GM21717 (cell line): ENCODE measurements around the gene MUC6.

Experiments
- ATAC-seq: cut with Tn5 transposase; IDR thresholded peaks from one replicate; pipeline ENCODE4 v1.9.1; 2021; ENCODE audit warnings: mild to moderate bottlenecking, moderate library complexity; ENCODE audit not compliant: unreplicated experiment

The MUC6 gene

DNA sequence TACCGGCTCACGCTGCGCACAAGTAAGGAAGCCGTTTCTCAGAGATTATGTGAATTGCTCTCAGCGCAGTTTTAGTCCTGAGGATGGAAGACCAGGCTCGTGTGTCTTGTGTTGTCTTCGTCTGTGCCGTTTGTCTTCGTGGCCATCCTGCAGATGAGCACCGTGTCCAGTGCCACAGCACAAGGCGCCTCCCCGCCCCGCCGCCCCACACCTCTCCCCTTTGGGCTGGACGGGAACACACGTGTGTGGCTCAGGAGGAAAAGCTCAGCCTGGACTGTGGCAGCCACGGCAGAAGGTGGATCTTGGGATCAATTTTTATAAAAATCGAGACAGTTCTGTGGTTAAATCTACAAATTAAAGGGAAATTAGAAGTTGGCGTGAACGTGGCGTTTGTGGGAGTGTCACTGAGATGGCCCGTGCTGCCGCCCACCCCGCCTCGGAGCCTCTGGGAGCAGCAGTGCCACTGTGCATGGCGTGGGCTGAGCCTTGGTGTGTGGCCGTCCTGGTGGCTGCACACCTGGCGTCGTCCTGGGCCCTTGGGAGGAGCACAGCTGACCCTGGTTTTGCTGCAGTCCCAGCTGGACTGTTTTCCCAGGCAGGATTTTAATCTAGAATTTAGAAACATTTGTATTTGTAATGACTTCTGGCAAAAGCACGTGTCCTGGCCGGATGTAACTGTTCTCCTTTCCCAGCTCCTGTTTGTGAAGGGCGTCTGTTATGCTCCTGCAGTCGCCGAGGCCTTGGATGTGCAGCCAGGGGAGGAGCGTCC, 25.8 kb downstream of the MUC6 start:
- no peak for ATAC-seq

DNA sequence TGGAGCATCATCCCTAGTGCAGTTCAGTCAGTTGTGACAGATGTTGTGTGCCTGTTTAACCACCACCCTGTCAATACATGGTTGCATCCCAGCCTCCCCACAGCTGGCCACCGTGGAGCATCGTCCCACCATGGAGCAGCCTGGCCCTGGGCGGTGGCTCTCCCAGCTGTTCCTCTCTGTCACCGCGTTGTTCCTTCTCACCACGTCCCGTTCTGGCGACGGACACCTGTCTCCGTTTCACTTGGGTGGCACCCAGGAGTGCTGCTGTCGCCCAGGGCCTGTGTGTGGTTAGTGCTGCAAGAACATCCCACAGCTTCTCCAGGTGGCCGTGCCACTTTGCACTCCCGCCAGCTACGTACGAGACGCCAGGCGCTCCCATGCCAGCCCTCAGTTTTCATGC, 26.5 kb downstream of the MUC6 start:
- no peak for ATAC-seq

DNA sequence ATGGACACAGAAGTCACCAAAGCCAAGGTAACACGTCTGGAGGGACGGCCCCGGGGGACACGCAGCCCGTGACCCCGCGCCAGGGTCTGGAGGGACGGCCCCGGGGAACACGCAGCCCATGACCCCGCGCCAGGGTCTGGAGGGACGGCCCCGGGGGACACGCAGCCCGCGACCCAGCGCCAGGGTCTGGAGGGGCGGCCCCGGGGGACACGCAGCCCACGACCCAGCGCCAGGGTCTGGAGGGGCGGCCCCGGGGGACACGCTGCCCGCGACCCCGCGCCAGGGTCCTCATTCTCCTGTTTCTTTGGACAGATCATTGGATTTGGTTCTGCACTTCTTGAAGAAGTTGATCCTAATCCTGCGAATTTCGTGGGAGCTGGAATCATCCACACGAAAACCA, 27.1 kb downstream of the MUC6 start:
- ATAC-seq, result no peak

DNA sequence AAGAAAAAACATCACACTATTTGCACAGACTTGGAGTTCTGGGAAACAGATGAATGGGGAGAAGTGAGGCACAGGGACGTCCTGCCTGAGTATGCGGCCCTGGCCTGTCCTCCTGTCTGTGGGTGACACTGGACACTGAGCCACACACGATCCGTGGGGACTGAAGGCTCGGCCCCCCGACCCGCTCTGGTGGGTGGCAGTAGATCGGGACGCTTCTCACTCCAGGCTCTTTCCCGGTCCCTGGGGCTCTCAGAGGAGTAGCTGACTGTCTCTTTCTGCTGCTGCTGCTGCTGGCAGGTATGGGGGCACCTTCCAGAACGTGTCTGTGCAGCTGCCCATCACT, 27.7 kb downstream of the MUC6 start:
- ATAC-seq, result no peak

DNA sequence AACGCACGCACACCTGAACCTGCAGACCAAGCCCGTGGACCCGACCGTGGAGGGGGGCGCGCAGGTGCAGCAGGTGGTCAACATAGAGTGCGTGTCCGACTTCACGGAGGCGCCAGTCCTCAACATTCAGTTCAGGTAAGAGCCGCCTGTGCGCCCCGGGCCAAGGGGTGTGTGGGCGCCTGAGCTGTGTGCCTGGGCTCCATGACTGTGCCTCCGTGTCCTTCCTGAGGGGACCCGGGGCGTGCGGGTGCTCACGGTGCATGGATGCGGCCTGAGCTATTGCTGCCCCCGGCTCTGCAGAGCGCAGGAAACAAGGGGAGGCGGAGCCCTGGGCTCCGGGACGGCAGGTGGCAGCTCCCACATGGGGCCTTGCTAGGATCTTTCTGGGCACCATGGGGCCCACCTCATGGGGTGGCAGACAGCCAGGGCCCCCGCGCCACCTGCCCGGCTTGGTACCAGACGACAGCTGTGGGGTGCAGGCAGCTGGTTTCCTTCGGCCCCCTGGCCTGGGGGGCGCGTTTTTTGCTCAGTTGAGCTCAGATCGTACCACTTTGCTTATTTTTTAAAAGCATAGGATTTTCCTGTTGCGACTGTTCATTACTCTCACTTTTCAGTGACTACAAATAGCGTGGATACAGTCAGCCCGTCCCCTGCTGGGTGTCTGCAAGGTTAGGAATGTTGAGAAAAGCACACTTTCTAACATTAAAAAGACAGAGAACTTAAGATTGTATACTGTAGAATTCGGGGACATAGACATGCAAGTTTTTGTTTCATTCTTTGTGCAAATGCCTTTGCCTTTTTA, 28.3 kb downstream of the MUC6 start:
- ATAC-seq, result no peak

DNA sequence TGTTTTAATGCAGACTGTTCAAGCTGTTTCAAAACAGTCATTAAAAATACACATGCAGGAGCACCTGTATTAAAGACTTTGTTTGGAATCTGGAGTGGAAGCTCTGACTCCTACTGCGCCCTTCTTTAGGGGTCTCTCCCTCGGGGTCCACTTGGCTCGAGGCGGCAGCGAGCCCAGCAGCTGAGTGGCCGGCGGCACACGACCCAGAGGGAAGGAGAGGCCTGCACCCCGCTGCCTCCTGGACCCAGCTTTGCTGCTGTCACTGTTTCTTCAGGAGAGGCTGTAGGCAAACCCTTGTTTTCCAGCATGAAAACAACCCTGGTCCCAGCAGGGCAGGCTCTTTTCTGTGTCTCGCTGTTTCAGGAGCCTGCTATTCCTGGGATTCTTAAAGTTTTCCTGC, 29.2 kb downstream of the MUC6 start:
- ATAC-seq, result no peak

DNA sequence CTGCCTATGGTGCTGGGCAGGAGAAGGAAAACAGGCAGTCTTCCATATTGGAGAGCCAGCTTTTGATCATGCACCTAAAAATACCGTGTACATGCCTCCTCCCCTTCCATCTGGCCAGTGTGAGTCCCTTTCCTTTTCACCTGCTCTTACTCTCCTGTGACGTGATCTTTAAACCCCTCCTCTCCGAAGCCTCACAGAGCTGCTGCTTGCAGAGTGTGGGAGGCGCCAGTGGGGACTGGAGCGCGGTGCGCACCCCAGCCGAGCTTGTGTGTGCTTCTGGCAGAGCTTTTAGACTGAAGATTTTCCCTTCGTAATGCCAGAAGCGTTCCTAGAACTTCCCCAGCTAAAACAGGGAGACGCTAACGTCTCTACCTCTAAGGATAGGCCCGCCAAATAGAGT, 29.8 kb downstream of the MUC6 start:
- no peak for ATAC-seq

DNA sequence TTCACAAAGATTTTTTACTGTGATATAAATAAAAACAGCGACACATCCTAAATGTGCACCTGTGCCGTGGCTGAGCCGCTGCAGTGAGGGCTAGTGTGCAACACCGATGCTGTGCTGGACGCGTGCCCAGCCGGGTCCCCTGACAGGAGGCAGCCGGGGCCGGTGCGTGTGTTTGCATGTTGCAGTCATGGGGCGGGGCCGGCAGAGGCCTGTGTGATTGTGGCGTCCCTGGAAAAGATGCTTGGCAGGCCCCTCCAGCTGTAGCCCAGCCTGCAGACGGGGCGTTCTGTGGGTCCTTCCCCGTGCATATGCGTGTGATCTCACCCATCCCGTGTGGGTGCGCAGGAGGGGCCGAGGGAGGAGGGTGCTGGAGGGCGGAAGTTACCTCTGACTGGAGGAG, 30.6 kb downstream of the MUC6 start:
- no peak for ATAC-seq

DNA sequence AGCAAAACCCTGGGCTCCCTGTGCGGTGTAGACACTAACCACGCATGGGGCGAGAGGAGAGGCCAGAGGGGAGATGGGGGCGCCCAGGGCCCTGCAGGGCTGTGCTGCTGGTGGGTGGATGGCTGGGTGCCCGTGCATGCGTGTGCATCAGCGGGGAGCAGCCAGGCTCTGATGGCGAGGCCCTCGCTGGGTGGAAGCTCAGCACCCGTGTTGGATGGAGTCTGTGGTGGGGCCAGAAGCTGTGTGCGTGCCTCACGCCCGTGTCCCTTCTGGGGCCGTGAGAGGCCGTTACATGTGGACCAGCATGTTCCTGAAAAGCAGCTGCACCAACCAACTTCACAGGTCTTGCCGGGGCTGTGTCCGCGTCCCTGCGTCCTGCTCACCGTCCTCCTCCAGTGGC, 33.4 kb downstream of the MUC6 start:
- ATAC-seq, result no peak

DNA sequence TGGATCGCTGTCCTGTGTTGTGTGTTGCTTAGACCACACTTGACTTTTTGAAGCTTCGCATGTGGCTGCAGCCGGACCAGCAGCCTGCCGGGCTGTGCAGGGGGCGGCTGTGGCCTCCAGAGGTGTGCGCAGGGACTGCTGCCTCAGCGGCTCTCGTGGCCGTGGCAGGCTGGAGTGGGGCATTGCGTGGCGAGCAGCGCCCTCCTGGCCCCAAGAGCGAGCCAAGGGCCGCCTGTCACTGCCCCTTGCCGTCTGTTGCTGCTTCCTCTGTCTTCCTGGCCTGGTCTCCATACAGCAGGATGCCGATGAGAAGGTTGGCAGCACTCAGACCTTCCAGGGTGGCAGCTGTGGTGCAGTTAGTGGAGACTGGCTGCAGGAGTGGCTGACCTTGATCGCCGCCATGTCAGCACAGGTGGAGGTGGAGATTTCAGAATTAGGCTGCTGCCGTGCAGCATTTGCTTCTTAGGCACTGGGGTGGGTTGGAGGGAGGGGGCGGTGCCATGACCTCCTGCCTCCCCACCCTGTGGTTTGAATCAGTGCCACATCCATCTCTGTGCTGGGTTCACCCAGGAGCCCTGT, 34.0 kb downstream of the MUC6 start:
- ATAC-seq, result no peak

DNA sequence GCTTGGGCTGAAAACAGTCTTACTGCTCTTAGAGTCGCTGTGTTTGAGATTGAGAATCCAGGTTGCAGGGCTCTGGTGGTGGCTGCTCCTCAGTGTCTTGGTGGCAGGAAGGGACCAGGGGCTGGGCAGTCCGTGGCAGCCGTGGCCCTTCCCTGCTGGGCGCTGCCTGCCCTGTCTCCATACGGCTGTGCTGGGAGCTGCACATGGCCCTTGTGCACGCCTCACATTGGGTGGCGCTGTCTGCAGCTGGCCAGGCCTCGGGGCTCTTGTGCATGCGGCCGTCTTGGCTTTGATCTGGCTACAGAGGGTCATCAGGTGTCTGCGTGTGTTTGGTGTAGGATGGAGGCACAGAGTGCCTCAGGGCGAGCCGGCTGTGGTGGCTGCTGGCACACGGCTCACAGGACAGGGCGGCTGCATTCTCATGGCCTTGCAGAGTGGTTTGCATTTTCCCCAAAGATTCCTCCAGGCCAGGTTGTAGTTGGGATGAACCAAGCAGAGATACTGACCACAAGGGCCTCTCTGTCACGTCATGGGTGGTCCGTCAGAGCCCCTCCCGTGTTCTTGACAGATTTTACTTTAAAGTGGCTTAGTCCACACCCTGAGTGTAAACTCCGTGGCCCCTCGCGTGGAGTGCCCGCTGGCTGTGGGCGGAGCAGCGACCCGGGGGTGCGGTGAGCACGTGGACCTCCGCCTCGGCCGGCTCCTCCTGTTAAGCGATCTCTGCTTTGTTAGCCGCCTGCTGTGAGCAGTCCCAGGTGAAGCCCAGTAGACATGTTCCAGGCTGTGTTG, 34.7 kb downstream of the MUC6 start:
- no peak for ATAC-seq

DNA sequence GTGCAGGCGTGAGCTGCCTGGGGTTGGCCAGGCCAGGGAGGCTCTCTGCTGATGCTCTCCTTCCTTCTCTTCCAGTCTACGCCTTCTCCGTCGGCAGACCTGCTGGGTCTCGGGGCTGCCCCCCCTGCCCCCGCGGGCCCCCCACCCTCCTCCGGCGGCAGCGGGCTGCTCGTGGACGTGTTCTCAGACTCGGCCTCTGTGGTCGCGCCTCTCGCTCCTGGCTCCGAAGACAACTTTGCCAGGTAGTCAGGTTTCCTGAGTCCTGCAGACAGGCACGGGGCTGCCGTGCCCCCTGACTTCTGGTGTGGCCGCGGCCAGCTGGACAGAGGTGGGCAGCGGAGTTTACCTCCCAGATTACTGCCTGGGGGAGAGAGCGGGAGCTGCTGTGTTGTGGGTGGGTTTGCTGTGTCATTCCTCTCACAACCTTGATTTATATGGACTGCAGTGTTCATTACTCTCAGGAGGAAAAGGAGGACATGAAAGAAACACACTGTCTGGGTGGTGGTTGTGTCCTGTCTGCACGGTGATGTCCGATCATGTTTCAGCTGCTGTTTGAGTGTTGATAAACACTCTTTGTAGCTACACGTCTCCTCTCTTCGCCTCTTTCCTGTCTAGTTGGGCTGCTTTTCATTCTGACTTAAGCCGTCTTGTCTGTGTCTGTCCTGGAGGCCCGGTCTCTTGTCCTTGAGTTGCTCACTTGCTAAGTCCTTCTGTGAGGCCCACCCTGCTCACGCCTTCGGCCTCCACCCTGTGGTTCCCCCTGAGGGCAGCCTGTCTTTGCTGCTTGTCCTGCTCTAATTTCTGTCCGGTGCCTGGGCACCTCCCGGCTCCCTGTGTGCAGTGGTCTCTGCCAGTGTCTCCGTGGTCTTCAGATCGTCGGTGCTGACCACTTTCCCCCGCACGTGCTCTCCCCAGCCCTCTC, 35.9 kb downstream of the MUC6 start:
- no peak for ATAC-seq

DNA sequence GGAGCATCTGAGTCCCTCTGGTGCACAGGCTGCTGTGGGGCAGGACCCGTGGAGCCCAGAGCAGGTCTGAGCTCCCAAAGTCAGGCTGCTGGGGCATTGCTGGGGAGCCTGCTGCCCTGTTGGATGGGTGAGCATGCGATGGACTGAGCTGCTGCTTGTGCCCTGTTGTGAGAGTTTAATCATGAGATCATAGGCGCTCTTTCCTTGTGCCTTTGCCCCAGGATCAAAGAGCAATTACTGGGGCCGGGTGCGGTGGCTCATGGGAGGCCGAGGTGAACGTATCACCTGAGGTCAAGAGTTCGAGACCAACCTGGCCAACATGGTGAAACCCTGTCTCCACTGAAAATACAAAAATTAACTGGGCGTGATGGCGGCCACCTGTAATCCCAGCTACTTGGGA, 37.5 kb downstream of the MUC6 start:
- ATAC-seq, result no peak

DNA sequence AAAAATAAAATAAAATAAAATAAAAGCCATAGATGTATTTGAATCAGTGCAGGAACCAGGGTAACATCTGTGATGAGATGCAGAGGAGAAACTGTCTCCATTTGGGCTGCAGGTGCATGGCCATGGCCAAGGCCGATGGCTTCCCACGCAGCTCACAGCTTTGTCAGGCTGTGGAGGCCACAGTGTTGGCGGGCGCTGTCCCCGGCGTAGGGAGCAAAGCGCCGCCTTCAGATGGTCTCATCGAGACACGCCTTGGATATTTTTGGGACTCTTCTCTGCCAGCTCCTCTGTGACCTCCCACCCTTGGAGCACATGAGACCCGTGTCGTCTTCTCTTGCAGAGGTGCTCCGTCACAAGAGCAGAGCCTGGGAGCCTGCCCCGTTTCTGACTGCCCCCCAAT, 38.6 kb downstream of the MUC6 start:
- no peak for ATAC-seq

DNA sequence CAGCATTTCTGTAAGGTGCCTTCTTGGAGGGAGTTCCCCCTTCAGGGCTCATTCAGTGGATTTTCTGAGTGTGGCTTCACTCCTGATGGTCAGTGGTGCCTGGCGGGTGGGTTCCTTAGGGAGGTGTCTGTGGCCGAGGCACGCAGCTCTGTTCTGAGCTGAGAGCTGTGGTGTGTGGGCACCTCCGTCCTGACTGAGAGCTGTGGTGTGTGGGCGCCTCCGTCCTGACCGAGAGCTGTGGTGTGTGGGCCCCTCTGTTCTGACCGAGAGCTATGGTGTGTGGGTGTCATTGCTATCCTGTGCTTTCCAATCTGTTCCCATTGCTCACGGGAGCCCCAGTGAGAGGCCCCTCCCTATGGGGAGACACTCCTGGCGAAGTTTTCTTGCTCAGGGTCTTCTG, 39.8 kb downstream of the MUC6 start:
- no peak for ATAC-seq

DNA sequence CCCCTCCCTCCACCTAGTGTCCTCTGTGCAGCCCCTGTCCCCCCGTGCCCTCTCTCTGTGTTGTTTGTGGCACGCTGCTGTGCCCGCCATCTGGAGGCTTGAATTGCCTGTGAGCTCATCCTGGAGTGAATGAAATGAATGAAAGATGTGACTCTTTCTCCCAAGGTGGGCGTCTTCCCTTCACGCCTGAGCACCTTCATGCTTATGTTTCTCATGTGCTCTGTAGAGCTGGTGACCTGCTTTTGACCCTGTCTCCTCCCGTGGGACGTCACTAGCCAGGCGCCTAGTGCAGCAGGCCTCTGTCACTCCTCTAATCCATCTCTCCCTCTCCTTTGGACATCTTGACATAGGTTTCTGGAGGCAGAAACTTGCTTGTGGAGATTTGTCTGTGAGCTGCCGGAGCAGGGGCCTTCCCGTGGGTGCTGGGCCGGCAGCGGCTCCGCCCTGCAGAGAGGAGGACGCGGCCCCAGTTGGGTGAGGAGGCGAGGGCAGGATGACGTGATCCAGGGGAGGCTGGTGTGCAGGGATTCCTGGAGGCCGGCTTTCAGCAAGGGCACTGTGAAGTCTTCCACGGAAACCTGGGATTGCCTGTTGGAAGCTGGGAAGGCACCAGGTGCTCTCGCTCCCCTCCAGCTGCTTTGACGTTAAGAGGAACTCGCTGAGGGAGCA, 40.6 kb downstream of the MUC6 start:
- peak; percentile 61 for ATAC-seq

DNA sequence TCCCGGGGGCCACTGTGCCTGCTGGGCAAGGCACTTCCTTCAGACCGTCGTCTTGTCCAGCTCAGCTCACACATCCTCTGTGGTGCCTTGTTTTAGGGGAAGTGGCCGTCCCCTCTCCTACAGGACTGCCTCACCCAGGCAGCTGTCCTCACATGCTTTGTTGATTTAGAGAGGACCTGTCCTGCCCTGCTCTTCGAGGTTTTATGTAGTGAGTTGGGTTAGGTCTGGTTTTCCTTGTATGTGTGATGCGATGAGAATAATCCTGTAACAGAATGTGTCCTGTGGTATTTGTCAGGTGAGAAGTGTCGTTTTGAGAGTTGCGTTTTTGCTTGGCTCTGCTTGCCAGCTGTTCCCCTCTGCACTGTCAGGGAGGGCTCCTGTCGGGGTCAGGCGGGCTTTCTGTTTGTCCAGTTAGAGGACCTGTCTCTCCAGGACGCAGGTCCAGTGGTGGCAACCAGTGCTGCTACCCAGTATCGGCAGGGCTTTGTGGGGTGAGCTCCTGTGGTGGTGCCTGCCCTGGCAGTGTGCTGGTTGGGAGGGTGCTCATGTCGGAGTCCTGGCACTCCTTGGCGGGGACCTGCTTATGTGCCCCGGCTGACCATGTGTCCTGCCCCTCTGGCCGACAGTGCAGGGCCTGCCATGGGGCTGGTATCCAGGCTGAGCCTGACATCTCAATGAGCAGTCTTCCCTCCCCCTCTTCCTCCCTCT, 41.3 kb downstream of the MUC6 start:
- no peak for ATAC-seq

DNA sequence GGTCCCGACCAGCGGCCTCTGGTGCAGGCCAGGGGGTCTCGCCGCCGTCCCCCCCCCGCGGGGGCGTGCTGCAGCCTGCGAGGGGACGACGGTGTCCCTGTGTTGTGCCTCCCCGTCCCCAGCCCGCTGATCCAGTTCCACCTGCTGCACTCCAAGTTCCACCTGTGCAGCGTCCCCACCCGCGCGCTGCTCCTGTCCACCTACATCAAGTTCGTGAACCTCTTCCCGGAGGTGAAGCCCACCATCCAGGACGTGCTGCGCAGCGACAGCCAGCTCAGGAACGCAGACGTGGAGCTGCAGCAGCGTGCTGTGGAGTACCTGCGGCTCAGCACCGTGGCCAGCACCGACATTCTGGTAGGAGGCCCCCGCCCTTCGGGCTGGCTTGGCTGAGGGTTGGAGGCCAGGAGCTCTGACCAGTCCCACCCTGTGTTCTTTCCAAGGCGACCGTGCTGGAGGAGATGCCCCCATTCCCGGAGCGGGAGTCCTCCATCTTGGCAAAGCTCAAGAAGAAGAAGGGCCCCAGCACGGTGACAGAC, 42.8 kb downstream of the MUC6 start:
- no peak for ATAC-seq

DNA sequence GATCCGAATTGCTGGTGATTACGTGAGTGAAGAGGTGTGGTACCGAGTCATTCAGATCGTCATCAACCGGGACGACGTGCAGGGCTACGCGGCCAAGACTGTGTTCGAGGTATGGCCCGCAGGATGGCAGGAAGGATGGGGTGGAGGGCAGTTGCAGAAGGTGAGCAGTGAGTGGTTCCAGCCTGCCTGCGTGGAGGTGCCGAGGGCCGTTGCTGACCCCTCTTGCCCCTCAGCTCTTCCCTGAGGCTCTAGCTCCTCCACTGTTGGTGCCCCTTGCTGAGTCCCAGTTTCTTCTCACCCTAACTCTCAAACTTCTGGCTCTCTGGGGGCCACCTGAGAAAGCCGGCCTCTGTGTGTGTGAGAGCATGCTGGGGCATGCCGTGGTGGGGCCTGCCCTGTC, 43.9 kb downstream of the MUC6 start:
- no peak for ATAC-seq
